HG03159 (cell line): ENCODE results near the gene FOXP1.

ENCODE experiments used
- ATAC-seq: cut with Tn5 transposase; IDR thresholded peaks from one replicate; pipeline ENCODE4 v1.9.1; 2021; ENCODE audit warnings: mild to moderate bottlenecking, moderate library complexity; ENCODE audit not compliant: unreplicated experiment

The FOXP1 gene

DNA sequence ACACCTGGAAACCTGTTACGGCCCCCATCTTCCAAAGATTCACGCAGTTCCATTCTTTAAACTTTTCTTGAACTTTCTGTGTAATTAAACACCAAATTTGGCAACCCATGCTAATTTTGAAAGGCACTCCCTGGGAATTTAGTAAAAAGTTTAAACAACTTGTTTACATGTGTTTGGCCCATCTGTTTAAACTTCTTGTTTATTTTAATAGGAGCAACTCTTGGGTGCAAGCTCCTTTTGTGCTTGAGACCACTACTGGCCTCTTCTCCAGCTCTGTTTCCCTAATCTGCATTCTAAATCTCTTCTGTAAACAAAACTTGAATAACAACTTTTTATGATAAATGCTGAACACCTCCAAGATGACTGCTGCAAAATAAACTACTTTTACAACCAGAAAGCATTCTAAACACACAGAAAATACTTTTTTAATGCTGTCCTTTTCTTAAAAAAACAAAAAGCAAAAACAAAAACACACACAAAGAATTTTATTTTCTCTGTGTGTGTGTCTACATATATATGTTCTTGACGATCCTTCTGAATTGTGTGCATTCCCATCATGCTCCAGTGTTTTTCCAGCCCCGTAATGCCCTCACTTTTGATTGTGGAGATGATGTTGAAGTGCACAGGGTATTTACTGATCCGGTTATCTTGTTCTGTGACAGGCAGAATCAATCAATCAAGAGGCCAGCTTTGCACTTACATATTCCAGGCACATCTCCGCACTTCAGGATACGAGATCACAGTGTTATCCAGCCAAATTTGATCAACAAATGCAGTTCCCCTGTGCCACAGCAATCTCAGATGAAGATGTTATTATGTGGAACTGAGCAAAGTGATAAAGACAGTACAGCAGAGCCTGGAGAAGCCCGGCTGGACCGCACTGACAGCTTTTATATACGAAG, 416.9 kb downstream of the FOXP1 start:
- no peak for ATAC-seq

DNA sequence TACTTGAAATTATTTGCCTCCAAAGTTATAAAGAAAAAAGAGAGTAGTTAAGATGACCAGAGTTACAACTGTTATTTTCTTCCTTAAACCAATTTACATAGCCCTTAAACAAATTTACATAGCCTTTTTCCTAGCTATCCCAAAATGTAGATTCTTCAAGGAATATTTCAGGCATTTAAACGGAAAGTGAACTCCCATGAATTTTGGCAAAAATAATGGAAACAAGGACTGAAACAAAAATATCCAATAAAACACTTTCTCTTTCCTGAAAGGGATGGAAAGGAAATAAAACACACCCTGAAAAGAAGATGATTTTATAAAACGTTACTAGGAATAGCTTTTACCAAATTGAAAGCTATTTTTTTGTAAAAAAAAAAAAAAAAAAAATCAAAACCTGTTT, 418.6 kb downstream of the FOXP1 start:
- no peak for ATAC-seq

DNA sequence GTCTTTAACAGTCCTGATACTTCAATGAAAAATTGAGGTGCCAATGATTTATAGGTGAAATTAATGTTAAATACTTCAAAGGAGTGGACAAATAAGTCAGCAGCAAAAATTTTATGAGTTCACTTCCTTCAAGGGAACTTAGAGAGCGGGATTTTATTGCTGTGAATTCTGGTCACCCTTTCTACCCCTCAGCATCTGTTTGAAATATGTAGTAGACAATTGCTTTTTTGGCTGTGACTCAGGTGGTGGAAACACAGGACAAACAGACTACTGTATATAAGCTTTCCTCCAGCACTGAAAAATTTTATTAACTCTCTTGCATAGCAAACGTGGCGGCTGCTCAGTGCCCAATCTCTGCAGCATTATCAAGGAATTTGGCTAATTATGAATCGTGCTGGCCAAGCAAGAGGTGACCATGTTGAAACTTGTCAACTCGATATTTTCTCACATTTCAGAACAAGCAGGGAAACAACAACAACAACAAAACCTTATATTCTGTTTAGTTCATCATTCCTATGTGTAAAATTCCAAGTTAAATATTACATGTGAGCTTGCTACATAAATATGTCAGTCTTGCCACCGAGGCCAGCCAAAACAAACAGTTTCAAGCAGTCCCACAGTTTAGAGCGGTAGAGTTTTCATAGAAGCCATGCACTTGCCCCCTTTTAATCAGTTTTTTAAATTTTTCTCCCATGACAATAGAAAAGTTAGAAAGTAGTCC, 420.2 kb downstream of the FOXP1 start:
- ATAC-seq: no peak

DNA sequence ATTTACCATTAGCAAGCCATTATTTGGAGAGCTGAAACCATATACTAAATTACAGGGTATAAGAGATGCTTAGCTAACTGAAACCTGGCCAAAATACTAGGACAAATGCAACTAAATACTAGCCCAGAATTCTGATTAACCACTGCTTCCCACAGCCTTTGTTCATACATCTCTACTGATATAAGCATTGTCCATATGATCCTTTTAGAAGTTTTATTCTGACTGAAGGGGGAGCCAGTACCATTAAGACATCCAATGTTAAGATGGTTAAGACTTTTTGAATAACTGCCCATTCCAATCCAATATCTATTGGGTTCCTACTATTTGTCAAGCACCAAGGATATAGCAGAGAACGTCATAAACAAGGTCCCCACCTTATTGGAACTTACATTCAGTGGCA, 421.3 kb downstream of the FOXP1 start:
- ATAC-seq: no peak

GRCh38 chr3:71160785-71161546, 422.6 kb downstream of the FOXP1 start:
- ATAC-seq: no peak

- ATAC-seq: no peak
These were observed 427.4 kb downstream of the FOXP1 start for GRCh38 chr3:71156062-71156665.

- no peak for ATAC-seq
These were observed 428.7 kb downstream of the FOXP1 start for GRCh38 chr3:71154846-71155245.

GRCh38 chr3:71153713-71154112, 429.8 kb downstream of the FOXP1 start:
- ATAC-seq: no peak

DNA sequence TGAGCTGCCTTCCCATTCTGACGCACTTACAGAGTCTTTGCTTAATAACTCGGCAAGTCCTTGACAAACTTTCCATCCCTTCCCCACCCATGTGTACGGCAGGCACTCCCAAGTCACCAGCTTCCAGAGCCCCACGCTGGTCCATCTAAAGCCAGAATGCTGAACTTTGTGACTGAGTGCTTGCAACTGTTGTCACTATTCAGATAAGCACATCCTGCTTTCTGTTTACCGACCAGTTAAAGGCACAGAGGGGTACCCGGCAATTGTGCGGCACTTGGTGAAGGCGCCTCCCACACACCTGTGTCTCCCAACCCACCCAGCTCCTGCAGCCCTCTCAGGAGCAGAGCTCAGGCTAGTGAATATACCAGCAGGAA, 430.6 kb downstream of the FOXP1 start:
- ATAC-seq: no peak

GRCh38 chr3:71152039-71152891, 431.3 kb downstream of the FOXP1 start:
- no peak for ATAC-seq

GRCh38 chr3:71149959-71150954, 433.3 kb downstream of the FOXP1 start:
- ATAC-seq: peak; percentile 70

DNA sequence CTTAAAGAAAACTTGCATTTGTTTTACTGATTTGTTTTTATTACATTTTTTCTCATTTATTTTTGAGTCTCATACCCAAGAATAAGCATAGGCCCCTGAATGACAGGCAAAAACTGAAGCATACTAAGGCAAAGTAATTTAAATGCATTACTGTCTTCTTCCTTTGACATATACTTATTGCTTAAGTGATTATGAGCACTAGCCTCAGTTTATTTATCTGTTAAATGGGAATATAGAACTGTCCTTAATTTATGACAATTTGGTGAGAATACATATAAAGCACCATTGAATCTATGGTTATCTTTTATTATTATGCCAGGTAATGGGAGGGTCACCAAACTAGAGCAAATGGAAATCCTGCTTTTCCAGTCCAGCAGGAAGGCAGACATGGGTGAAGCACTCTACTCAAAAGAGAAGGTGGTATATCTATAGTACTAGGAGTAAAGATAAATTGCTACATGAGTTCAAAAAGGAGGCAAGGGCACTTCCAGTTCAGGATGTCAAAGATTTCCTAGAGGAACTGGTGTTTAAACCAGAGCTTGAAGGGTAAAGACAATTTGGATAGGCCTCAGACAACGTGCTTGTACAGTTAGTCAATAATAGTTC, 435.0 kb downstream of the FOXP1 start:
- ATAC-seq: no peak

DNA sequence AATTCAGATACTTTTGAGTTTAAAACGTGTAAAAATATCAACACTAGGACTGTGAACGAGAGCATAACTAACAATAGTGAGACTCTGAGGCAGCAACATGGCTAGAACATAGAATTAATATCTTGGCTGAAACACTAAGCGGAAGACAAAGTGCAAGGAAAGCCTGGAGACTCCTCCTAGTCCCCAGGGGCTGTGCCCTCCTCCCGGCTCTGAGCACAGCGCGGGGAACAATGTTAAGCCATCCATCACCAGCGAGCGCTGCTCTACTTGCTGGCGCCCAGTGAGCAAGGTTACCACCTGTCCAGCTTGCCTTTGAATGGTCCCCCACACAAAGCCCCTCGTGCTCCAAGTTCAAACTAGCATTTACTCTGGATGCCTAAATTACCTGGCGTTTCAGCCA, 436.9 kb downstream of the FOXP1 start:
- no peak for ATAC-seq

GRCh38 chr3:71145954-71146353, 437.6 kb downstream of the FOXP1 start:
- ATAC-seq: no peak

DNA sequence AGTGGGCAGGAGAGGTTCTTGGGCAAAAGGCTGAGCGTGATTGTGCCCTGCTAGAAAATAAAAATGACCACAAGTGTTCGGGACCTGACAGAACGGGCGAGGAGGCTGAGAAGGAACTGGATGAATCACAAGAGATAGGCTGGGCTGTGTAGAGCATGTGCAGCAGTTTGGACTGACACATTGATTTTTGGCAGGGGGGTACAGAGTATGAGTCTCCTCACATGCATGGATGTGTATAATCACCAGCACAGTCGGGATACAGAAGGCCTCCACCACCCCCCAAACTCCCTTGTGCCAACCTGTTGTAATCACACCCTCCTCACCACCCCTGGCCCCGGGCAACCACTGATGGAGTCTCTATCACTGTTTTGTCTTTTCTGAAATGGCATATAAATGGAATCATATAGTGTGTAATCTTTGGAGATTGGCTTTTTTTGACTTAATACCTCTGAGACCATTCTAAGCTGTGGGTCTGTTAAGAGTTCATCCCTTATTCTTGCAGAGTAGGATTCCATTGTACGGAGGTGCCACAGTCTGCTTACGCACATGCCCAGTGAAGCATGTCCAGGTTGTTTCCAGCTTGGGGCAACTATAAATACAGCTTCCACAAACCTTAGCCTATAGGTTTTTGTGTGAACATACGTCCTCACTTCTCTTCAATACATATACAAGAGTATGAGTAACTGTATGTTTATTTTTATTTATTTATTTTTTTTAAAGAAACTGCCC, 438.8 kb downstream of the FOXP1 start:
- no peak for ATAC-seq

DNA sequence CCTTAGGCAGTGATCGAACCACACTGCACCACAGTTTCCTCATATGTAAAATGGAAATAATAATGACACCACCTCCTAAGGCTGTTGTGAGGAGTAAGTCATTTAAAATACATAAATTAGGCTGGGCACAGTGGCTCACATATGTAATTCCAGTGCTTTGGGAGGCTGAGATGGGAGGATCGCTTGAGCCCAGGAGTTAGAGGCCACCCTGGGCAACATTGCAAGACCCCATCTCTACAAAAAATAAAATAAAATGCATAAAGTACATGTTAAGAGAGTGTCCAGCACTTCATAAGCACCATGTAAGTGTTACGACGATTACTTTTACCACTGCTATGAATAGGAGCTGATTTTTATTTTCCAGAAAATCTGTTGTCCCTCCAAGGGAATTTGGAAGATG, 440.0 kb downstream of the FOXP1 start:
- ATAC-seq: no peak

DNA sequence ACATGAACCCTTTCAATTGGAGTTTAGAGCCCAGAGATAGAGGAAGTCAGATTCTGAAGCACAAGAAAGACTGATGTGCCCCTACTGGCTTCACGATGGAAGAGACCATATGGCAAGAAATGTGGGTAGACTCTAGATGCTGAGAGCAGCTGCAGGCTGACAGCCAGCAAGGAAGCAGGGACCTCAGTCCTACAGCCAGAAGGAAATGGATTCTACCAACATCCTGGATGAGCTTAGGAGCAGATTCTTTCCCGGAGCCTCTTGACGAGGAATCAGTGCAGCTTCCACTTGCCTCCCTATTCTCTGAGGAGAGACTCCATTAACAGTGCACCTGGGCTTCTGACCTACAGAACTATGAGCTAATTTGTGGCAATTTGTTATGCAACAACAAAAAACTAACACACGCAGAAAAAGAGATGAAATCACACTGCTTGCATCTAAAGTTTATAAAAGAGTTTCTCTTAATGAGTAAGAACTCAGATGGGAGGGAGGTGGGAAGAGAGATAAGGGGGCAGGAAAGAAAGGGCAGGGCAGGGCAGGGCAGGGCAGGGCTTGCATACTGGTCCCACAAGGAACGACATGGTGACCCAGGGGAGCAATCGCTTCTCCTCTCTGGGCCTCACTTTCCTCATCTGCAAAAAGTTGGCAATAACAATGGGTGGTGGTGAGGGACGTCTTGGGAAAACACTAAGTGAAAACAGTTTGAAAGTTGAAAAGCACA, 440.9 kb downstream of the FOXP1 start:
- no peak for ATAC-seq
